ENCODE measurements around the gene MEF2D.

DNA sequence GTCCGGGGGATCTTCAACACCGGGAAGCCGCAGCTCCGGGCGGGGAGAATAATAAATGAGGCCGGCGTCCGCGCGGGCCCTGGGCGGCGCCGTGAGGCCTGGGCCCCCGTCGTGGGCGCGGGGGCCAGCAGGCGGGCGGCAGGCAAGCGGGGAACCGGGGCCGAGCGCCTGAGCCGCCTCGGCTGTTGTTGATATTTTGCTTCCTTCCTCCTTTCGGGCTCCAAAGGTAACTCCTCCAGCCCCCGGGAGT is at the start of gene MEF2D:
- TF ChIP-seq POLR2A (IDR thresholded peaks at IDR 0.05) (peak in 3 of 4 donors; percentile 6 to 90 (median 65)), CTCF (IDR thresholded peaks at IDR 0.05) (no peak)
